Aorta (tissue), 5 donors: Measurements from ENCODE around the gene EDEM3. TPM values are rescaled to one million over a fixed set of nuclear protein-coding genes. Genes with fewer than 3 reads are reported as not detected.

Experiments
- ATAC-seq: fragments of 200-7000 bp; cut with Tn5 transposase; one replicate; pipeline ENCODE4 v1.9.1; 2022; ENCODE audit warnings: moderate library complexity; ENCODE audit not compliant: low FRiP score
- DNase-seq, 2 donors: peaks; one replicate each; pipeline ENCODE4 v3.0.0-alpha.2; 2020
- H3K27ac ChIP-seq, 2 donors: one replicate each; pipeline ENCODE4 v1.5.1; 2013; ENCODE audit warnings: low read length in 2 of 2, mild to moderate bottlenecking in 2 of 2, moderate library complexity in 2 of 2, control low read depth in 1 of 2, inconsistent platforms in 1 of 2, low read depth in 1 of 2
- H3K27me3 ChIP-seq, 2 donors: one replicate each; pipeline ENCODE4 v1.6.1; 2013; ENCODE audit warnings: control low read depth in 1 of 2, low read length in 1 of 2, mild to moderate bottlenecking in 1 of 2, moderate library complexity in 1 of 2; ENCODE audit not compliant: insufficient read depth in 2 of 2, control insufficient read depth in 1 of 2
- H3K36me3 ChIP-seq, 2 donors: one replicate each; pipeline ENCODE4 v1.6.1; 2013; ENCODE audit warnings: control low read depth in 1 of 2, low read length in 1 of 2, mild to moderate bottlenecking in 1 of 2; ENCODE audit not compliant: insufficient read depth in 2 of 2, control insufficient read depth in 1 of 2
- H3K4me1 ChIP-seq, 2 donors: one replicate each; pipeline ENCODE4 v1.6.1; 2013; ENCODE audit warnings: low read length in 2 of 2, control low read depth in 1 of 2, mild to moderate bottlenecking in 1 of 2, moderate library complexity in 1 of 2; ENCODE audit not compliant: insufficient read depth in 2 of 2, control insufficient read depth in 1 of 2
- H3K4me3 ChIP-seq, 2 donors: one replicate each; pipeline ENCODE4 v1.5.1; 2013; ENCODE audit warnings: low read length in 2 of 2, control low read depth in 1 of 2, mild to moderate bottlenecking in 1 of 2
- H3K9me3 ChIP-seq: one replicate; pipeline ENCODE4 v1.6.1; 2013; ENCODE audit warnings: mild to moderate bottlenecking, low read length; ENCODE audit not compliant: control insufficient read depth
- WGBS, 2 donors: extraction: QIAGEN DNeasy Blood & Tissue Kit; methylation state at CpG; one replicate each; pipeline ENCODE4 v1.1.7; 2013; 5-methylcytosine and 5-hydroxymethylcytosine counted together
- intact Hi-C, 2 donors: fragments of 100-400 bp; cut with DNase I; formaldehyde crosslinking; loops; one replicate each; pipeline versions ENCODE4 v1.14.2 to v1.15.0; 2022
- long read RNA-seq, 2 donors: library from polyadenylated mRNA; unstranded; transcript quantifications; one replicate each; pipeline ENCODE4 v2.0.0, GENCODE V29; 2020 to 2021
- polyA plus RNA-seq, 2 donors: library from polyadenylated mRNA; stranded (reverse); fragments of 200-250 nt; gene quantifications; one replicate each; pipeline ENCODE4 v1.2.3, GENCODE V29; 2013
- total RNA-seq, 2 donors: library from RNA; stranded (reverse); fragmentation: NEBNext Ultra II Directional; extraction: Animal tissue kit (Norgen Biotek cat#: 25700); gene quantifications; one replicate each; pipeline ENCODE4 v1.2.1, GENCODE V29; 2021
- donor health status: healthy with polysubstance abuse.
- donor health status: Bipolar disorder and iron deficiency.
- donor health status: DM: no; HTN: no; CAD: no.
- donor health status: DM: no; HTN: no; CAD: no.
- donor health status: DM: yes; HTN: yes; CAD: no.

The EDEM3 gene
- total RNA-seq (10 to 100 TPM; 39.8 to 54.8 TPM), polyA plus RNA-seq (10 to 100 TPM in 1 of 2 donors, 1 to 10 TPM in 1; 5.5 to 15.4 TPM)
- long read RNA-seq, donor 1, partial matches to known transcripts = 14 of 47 reads
- long read RNA-seq, donor 1, other reads (novel, unspliced or antisense) = 33 of 47 reads
- long read RNA-seq, donor 2, full-length matches to known transcripts = 7 of 29 reads
- long read RNA-seq, donor 2, partial matches to known transcripts = 3 of 29 reads
- long read RNA-seq, donor 2, other reads (novel, unspliced or antisense) = 19 of 29 reads

- H3K36me3 ChIP-seq = no peaks in the 10 kb centered on the region
- WGBS, 2 donors = 0% methylated on average over 65 to 76 of the region's 76 CpGs
- no peaks in the 10 kb centered on the region for H3K9me3 ChIP-seq
- H3K4me1 ChIP-seq = peaks cover 0 to 1% of the 10 kb centered on the region in 2 donors
- H3K27ac ChIP-seq = peak within 1 kb of the TSS in 1 of 2 donors; percentile 85
- peak; percentile 99 for ATAC-seq
- peak within 1 kb of the TSS; percentile 78 to 91 for H3K4me3 ChIP-seq
- no peaks in the 10 kb centered on the region for H3K27me3 ChIP-seq
- DNase-seq = peak; percentile 98 to 99
- intact Hi-C loops = loop anchor here (2.0 to 5.0 kb wide), 3 partner anchors 38 to 402 kb away; partner anchors contain the start of genes SWT1 (in 1 of the 2) and TRMT1L (in 1 of the 2)
Measured at GRCh38 chr1:184754476-184755225, at the start of gene EDEM3. Gene EDEM3 (minus strand): TSS chr1:184754858. CDS start chr1:184754646, 212 bp downstream.

GRCh38 chr1:184804220-184804619 lies 49.6 kb upstream of the EDEM3 start:
- WGBS, 2 donors = 79 to 81% methylated on average over 3 of the region's 3 CpGs
- no peaks in the 10 kb centered on the region for H3K4me1 ChIP-seq
- intact Hi-C loops = loop anchor here in 1 of 2 donors (2.0 kb wide), 1 partner anchor 179 kb away; no protein-coding TSS in a partner anchor
- no peaks in the 10 kb centered on the region for H3K27me3 ChIP-seq
- no peak for ATAC-seq
- no peak overlapping the region for H3K4me3 ChIP-seq
- H3K9me3 ChIP-seq = no peaks in the 10 kb centered on the region
- DNase-seq = no peak
- peaks cover 8 to 9% of the 10 kb centered on the region in 2 donors for H3K36me3 ChIP-seq
- H3K27ac ChIP-seq = no peak overlapping the region

- intact Hi-C loops = no loop called here
- no peak for DNase-seq
- Histone ChIP-seq H3K27ac (no peak overlapping the region), H3K9me3 (no peaks in the 10 kb centered on the region), H3K27me3 (no peaks in the 10 kb centered on the region), H3K4me3 (no peak overlapping the region), H3K4me1 (no peaks in the 10 kb centered on the region), H3K36me3 (peaks cover 8 to 9% of the 10 kb centered on the region in 2 donors)
- 6 to 17% methylated on average over 1 of the region's 1 CpG for WGBS, 2 donors
- no peak for ATAC-seq
Measured at GRCh38 chr1:184803180-184803492, 48.5 kb upstream of the EDEM3 start.

- H3K36me3 ChIP-seq = peaks cover 8 to 12% of the 10 kb centered on the region in 2 donors
- H3K27me3 ChIP-seq = no peaks in the 10 kb centered on the region
- H3K4me1 ChIP-seq = no peaks in the 10 kb centered on the region
- intact Hi-C loops = no loop called here
- H3K27ac ChIP-seq = no peak overlapping the region
- ATAC-seq (no peak), DNase-seq (no peak)
- H3K4me3 ChIP-seq = no peak overlapping the region
- no peaks in the 10 kb centered on the region for H3K9me3 ChIP-seq
- WGBS, 2 donors = 72 to 73% methylated on average over 6 of the region's 6 CpGs
Measured at GRCh38 chr1:184802354-184803179, 47.9 kb upstream of the EDEM3 start.

- Histone ChIP-seq H3K27ac (peak overlapping the region in 1 of 2 donors; percentile 8), H3K4me3 (no peak overlapping the region), H3K27me3 (no peaks in the 10 kb centered on the region), H3K9me3 (no peaks in the 10 kb centered on the region), H3K4me1 (no peaks in the 10 kb centered on the region), H3K36me3 (peaks cover 8 to 15% of the 10 kb centered on the region in 2 donors)
- DNase-seq (no peak), ATAC-seq (no peak)
- intact Hi-C loops = no loop called here
- 65 to 67% methylated on average over 1 of the region's 1 CpG for WGBS, 2 donors
Measured at GRCh38 chr1:184801503-184801902, 46.8 kb upstream of the EDEM3 start.

GRCh38 chr1:184800876-184801275 lies 46.2 kb upstream of the EDEM3 start:
- H3K27me3 ChIP-seq = no peaks in the 10 kb centered on the region
- 98% methylated on average over 3 of the region's 3 CpGs for WGBS, 2 donors
- no peaks in the 10 kb centered on the region for H3K4me1 ChIP-seq
- H3K9me3 ChIP-seq = no peaks in the 10 kb centered on the region
- H3K36me3 ChIP-seq = peaks cover 11 to 17% of the 10 kb centered on the region in 2 donors
- peak overlapping the region in 1 of 2 donors; percentile 7 for H3K27ac ChIP-seq
- no peak for ATAC-seq
- intact Hi-C loops = no loop called here
- DNase-seq = no peak
- no peak overlapping the region for H3K4me3 ChIP-seq

GRCh38 chr1:184793967-184794366 lies 39.3 kb upstream of the EDEM3 start:
- DNase-seq (no peak), ATAC-seq (no peak)
- 8 to 18% methylated on average over 3 of the region's 3 CpGs for WGBS, 2 donors
- Histone ChIP-seq H3K9me3 (no peaks in the 10 kb centered on the region), H3K36me3 (peaks cover 11 to 12% of the 10 kb centered on the region in 2 donors), H3K27me3 (no peaks in the 10 kb centered on the region), H3K4me1 (peaks cover 0 to 5% of the 10 kb centered on the region in 2 donors), H3K4me3 (no peak overlapping the region), H3K27ac (no peak overlapping the region)
- intact Hi-C loops = loop anchor here (2.0 to 10.0 kb wide), 2 partner anchors 39 to 361 kb away; partner anchors contain the start of genes SWT1 (in 2 of the 2), TRMT1L (in 2 of the 2) and EDEM3 (in 1 of the 2)

GRCh38 chr1:184792450-184792969 lies 37.9 kb upstream of the EDEM3 start:
- Histone ChIP-seq H3K36me3 (peaks cover 9 to 11% of the 10 kb centered on the region in 2 donors), H3K4me1 (peaks cover 0 to 5% of the 10 kb centered on the region in 2 donors), H3K4me3 (no peak overlapping the region), H3K27me3 (no peaks in the 10 kb centered on the region), H3K27ac (peak overlapping the region; percentile 58 to 83), H3K9me3 (no peaks in the 10 kb centered on the region)
- intact Hi-C loops = loop anchor here (2.0 to 10.0 kb wide), 2 partner anchors 38 to 362 kb away; partner anchors contain the start of genes SWT1 (in 2 of the 2), TRMT1L (in 2 of the 2) and EDEM3 (in 1 of the 2)
- 0 to 2% methylated on average over 5 of the region's 5 CpGs for WGBS, 2 donors
- DNase-seq = peak; percentile 88 to 93
- peak; percentile 93 for ATAC-seq
